ENCODE data around the gene ATP9B.

The ATP9B gene

GRCh38 chr18:79121746-79122474 is 52.7 kb downstream of the ATP9B start:
- Histone ChIP-seq H3K4me3 (ENCODE audit: insufficient read depth, low read depth, low read length) (no peak overlapping the region), H3K9me3 (ENCODE audit: control insufficient read depth, low read length) (no peaks in the 10 kb centered on the region), H3K36me3 (ENCODE audit: control insufficient read depth, insufficient read depth, low read length) (no peaks in the 10 kb centered on the region), H3K27me3 (ENCODE audit: control insufficient read depth, insufficient read depth, low read length, poor library complexity, severe bottlenecking) (no peaks in the 10 kb centered on the region), H3K4me1 (ENCODE audit: control insufficient read depth, insufficient read depth, low read length) (no peaks in the 10 kb centered on the region), H3K27ac (ENCODE audit: insufficient read depth, low read depth, low read length, poor library complexity, severe bottlenecking) (no peak overlapping the region)
- WGBS, 2 experiments: 100% methylated on average over 1 of the region's 2 CpGs; no CpG with 5 or more reads in 1 of the 2 experiments

- WGBS, 2 experiments: 100% methylated on average over 1 to 2 of the region's 2 CpGs
Observed at GRCh38 chr18:79123948-79124347, 54.8 kb downstream of the ATP9B start.

GRCh38 chr18:79129120-79129519 is 59.9 kb downstream of the ATP9B start:
- H3K4me3 ChIP-seq (ENCODE audit: insufficient read depth, low read depth, low read length): no peak overlapping the region
- no peaks in the 10 kb centered on the region for H3K9me3 ChIP-seq (ENCODE audit: control insufficient read depth, low read length)
- WGBS, 2 experiments: 91 to 92% methylated on average over 2 to 3 of the region's 3 CpGs
- no peaks in the 10 kb centered on the region for H3K4me1 ChIP-seq (ENCODE audit: control insufficient read depth, insufficient read depth, low read length)
- H3K27ac ChIP-seq (ENCODE audit: insufficient read depth, low read depth, low read length, poor library complexity, severe bottlenecking): no peak overlapping the region
- H3K36me3 ChIP-seq (ENCODE audit: control insufficient read depth, insufficient read depth, low read length): no peaks in the 10 kb centered on the region
- no peaks in the 10 kb centered on the region for H3K27me3 ChIP-seq (ENCODE audit: control insufficient read depth, insufficient read depth, low read length, poor library complexity, severe bottlenecking)

More at GRCh38 chr18:79123948-79124347, 54.8 kb downstream of the ATP9B start:
- no peak overlapping the region for H3K4me3 ChIP-seq (ENCODE audit: insufficient read depth, low read depth, low read length)
- no peaks in the 10 kb centered on the region for H3K9me3 ChIP-seq (ENCODE audit: control insufficient read depth, low read length)
- no peak overlapping the region for H3K27ac ChIP-seq (ENCODE audit: insufficient read depth, low read depth, low read length, poor library complexity, severe bottlenecking)
- H3K27me3 ChIP-seq (ENCODE audit: control insufficient read depth, insufficient read depth, low read length, poor library complexity, severe bottlenecking): no peaks in the 10 kb centered on the region
- no peaks in the 10 kb centered on the region for H3K4me1 ChIP-seq (ENCODE audit: control insufficient read depth, insufficient read depth, low read length)
- no peaks in the 10 kb centered on the region for H3K36me3 ChIP-seq (ENCODE audit: control insufficient read depth, insufficient read depth, low read length)

DNA sequence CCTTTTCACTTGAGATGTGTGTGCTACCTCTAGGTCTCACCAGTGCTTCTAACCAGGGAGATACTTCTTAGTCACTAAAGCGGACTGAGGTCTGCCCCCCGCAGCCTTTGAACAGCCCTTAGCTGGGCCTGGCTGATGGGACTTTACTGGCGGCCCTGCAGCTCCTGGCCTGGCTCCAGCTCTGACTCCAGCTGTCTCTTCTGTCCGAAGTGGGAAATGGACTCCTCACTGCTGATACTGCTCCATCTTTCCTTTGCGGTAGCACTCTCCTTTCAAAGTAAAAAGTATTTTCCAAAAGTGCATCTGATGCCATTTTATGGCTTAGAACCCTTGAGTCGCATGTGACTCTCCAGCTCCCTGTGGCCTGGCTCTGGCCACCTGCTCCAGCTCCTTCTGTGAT is 64.5 kb downstream of the ATP9B start:
- no peak overlapping the region for H3K27ac ChIP-seq (ENCODE audit: insufficient read depth, low read depth, low read length, poor library complexity, severe bottlenecking)
- no peaks in the 10 kb centered on the region for H3K36me3 ChIP-seq (ENCODE audit: control insufficient read depth, insufficient read depth, low read length)
- no peaks in the 10 kb centered on the region for H3K4me1 ChIP-seq (ENCODE audit: control insufficient read depth, insufficient read depth, low read length)
- no peak overlapping the region for H3K4me3 ChIP-seq (ENCODE audit: insufficient read depth, low read depth, low read length)
- WGBS, 2 experiments: 94 to 96% methylated on average over 6 of the region's 6 CpGs
- H3K27me3 ChIP-seq (ENCODE audit: control insufficient read depth, insufficient read depth, low read length, poor library complexity, severe bottlenecking): no peaks in the 10 kb centered on the region
- H3K9me3 ChIP-seq (ENCODE audit: control insufficient read depth, low read length): no peaks in the 10 kb centered on the region

DNA sequence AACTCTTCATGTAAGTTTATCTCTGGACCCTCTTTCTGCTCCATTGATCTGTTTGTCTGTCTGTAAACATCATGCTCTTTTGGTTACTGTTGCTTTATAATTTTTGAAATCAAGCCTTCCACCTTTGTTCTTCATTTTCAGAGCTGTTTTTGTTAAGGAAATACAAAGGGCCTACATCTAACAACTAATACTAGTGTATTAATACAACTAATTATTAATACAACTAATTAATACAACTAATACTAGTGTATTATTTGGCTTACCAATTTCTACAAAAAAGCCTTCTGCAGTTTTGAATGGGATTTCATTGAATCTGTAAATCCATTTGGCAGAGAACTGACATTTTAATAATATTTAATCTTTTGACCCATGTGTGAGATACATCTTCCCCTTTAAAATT is 66.7 kb downstream of the ATP9B start:
- Histone ChIP-seq H3K36me3 (ENCODE audit: control insufficient read depth, insufficient read depth, low read length) (no peaks in the 10 kb centered on the region), H3K27me3 (ENCODE audit: control insufficient read depth, insufficient read depth, low read length, poor library complexity, severe bottlenecking) (no peaks in the 10 kb centered on the region), H3K4me1 (ENCODE audit: control insufficient read depth, insufficient read depth, low read length) (no peaks in the 10 kb centered on the region), H3K27ac (ENCODE audit: insufficient read depth, low read depth, low read length, poor library complexity, severe bottlenecking) (no peak overlapping the region), H3K4me3 (ENCODE audit: insufficient read depth, low read depth, low read length) (no peak overlapping the region), H3K9me3 (ENCODE audit: control insufficient read depth, low read length) (no peaks in the 10 kb centered on the region)

GRCh38 chr18:79136742-79137141 is 67.5 kb downstream of the ATP9B start:
- no peaks in the 10 kb centered on the region for H3K4me1 ChIP-seq (ENCODE audit: control insufficient read depth, insufficient read depth, low read length)
- no peak overlapping the region for H3K4me3 ChIP-seq (ENCODE audit: insufficient read depth, low read depth, low read length)
- no peaks in the 10 kb centered on the region for H3K9me3 ChIP-seq (ENCODE audit: control insufficient read depth, low read length)
- no peak overlapping the region for H3K27ac ChIP-seq (ENCODE audit: insufficient read depth, low read depth, low read length, poor library complexity, severe bottlenecking)
- no peaks in the 10 kb centered on the region for H3K36me3 ChIP-seq (ENCODE audit: control insufficient read depth, insufficient read depth, low read length)
- no peaks in the 10 kb centered on the region for H3K27me3 ChIP-seq (ENCODE audit: control insufficient read depth, insufficient read depth, low read length, poor library complexity, severe bottlenecking)
- WGBS, 2 experiments: 84 to 93% methylated on average over 5 to 6 of the region's 6 CpGs

GRCh38 chr18:79139206-79139605 is 70.0 kb downstream of the ATP9B start:
- 91 to 98% methylated on average over 4 of the region's 4 CpGs for WGBS, 2 experiments
- H3K36me3 ChIP-seq (ENCODE audit: control insufficient read depth, insufficient read depth, low read length): peaks cover 8% of the 10 kb centered on the region

DNA sequence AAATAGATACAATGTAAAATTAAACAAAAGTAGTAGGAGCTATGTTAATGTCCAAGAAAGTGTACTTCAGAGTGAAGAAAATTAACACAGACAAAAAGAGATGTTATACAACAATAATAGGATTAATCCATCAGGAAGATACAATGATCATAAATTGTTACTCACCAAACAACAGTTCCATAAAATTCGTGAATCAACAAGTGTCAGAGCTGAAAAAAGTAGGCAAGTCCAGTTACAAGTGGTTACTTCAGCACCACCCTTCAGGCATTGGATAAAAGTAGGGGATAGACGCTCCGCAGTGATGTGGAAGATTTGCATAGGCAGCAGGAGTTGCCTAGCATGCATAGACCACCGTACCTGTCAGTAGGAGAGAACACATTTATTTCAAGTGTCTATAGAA is 77.8 kb downstream of the ATP9B start:
- Histone ChIP-seq H3K27ac (ENCODE audit: insufficient read depth, low read depth, low read length, poor library complexity, severe bottlenecking) (no peak overlapping the region), H3K27me3 (ENCODE audit: control insufficient read depth, insufficient read depth, low read length, poor library complexity, severe bottlenecking) (no peaks in the 10 kb centered on the region), H3K4me3 (ENCODE audit: insufficient read depth, low read depth, low read length) (no peak overlapping the region), H3K36me3 (ENCODE audit: control insufficient read depth, insufficient read depth, low read length) (peaks cover 10% of the 10 kb centered on the region), H3K4me1 (ENCODE audit: control insufficient read depth, insufficient read depth, low read length) (no peaks in the 10 kb centered on the region), H3K9me3 (ENCODE audit: control insufficient read depth, low read length) (peaks cover 4% of the 10 kb centered on the region)
- 91 to 98% methylated on average over 4 of the region's 4 CpGs for WGBS, 2 experiments

More at GRCh38 chr18:79139206-79139605, 70.0 kb downstream of the ATP9B start:
- H3K27ac ChIP-seq (ENCODE audit: insufficient read depth, low read depth, low read length, poor library complexity, severe bottlenecking): no peak overlapping the region
- H3K4me3 ChIP-seq (ENCODE audit: insufficient read depth, low read depth, low read length): no peak overlapping the region
- H3K4me1 ChIP-seq (ENCODE audit: control insufficient read depth, insufficient read depth, low read length): no peaks in the 10 kb centered on the region
- no peaks in the 10 kb centered on the region for H3K27me3 ChIP-seq (ENCODE audit: control insufficient read depth, insufficient read depth, low read length, poor library complexity, severe bottlenecking)
- H3K9me3 ChIP-seq (ENCODE audit: control insufficient read depth, low read length): peaks cover 3% of the 10 kb centered on the region

DNA sequence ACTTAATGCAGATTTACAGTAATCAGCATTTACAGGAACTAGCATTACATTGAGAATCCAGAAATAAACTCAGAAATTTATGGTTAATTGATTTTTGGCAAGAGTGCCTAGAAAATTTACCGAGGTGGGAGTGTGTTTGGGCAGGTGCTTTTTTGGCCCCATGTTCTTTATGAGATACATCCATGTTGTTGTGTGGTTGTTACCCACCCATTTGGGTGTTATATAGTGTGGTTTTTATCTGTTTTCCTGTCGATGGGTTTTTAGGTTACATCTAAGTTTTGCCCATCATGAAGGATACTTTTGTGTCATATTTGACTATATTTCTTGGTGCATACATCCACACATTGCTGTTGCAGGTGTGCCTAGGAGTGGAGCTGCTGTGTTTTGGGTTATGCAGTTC is 82.0 kb downstream of the ATP9B start:
- no peaks in the 10 kb centered on the region for H3K36me3 ChIP-seq (ENCODE audit: control insufficient read depth, insufficient read depth, low read length)
- H3K4me1 ChIP-seq (ENCODE audit: control insufficient read depth, insufficient read depth, low read length): no peaks in the 10 kb centered on the region
- no peak overlapping the region for H3K4me3 ChIP-seq (ENCODE audit: insufficient read depth, low read depth, low read length)
- no peaks in the 10 kb centered on the region for H3K9me3 ChIP-seq (ENCODE audit: control insufficient read depth, low read length)
- WGBS, 2 experiments: 87 to 96% methylated on average over 2 of the region's 2 CpGs
- H3K27ac ChIP-seq (ENCODE audit: insufficient read depth, low read depth, low read length, poor library complexity, severe bottlenecking): no peak overlapping the region
- H3K27me3 ChIP-seq (ENCODE audit: control insufficient read depth, insufficient read depth, low read length, poor library complexity, severe bottlenecking): no peaks in the 10 kb centered on the region

DNA sequence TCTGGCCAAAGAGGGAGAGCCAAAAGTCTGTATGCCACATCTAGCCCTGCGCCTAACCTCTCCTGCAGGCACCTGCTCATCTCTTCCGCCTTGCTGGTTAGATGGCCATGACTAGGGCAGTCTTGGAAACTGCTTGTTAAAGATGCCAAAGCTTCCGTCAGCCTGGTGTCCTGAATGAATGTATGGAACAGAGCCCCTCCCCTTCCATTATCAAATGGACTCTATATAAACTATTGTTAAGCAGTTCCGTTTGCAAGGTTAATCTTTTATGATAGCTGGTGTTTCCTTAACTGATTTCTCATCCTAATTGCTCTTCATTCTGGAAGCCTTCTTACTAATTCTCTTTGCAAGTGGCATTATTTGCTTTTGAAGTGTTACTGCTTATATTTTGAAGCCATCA is 87.1 kb downstream of the ATP9B start:
- Histone ChIP-seq H3K27me3 (ENCODE audit: control insufficient read depth, insufficient read depth, low read length, poor library complexity, severe bottlenecking) (no peaks in the 10 kb centered on the region), H3K27ac (ENCODE audit: insufficient read depth, low read depth, low read length, poor library complexity, severe bottlenecking) (no peak overlapping the region), H3K36me3 (ENCODE audit: control insufficient read depth, insufficient read depth, low read length) (no peaks in the 10 kb centered on the region), H3K4me1 (ENCODE audit: control insufficient read depth, insufficient read depth, low read length) (no peaks in the 10 kb centered on the region), H3K9me3 (ENCODE audit: control insufficient read depth, low read length) (no peaks in the 10 kb centered on the region), H3K4me3 (ENCODE audit: insufficient read depth, low read depth, low read length) (no peak overlapping the region)
- WGBS, 2 experiments: 94 to 96% methylated on average over 4 of the region's 4 CpGs

Measured in ectodermal cell (in vitro differentiated cells).